Fibroblast of the aortic adventitia (primary cell): ENCODE results near the gene PYY. TPM values are rescaled to one million over a fixed set of nuclear protein-coding genes. Genes with fewer than 3 reads are reported as not detected.
"Not testable (repeated sequence)": the region's sequence is repeated elsewhere in the genome, so short reads cannot be mapped to it uniquely, and the experiment has no call there.

Source experiments
- DNase-seq: peaks from one replicate; pipeline ENCODE4 v3.0.0-alpha.2; 2010; ENCODE audit warnings: low read depth
- H3K4me3 ChIP-seq: 2 replicates; pipeline ENCODE4 v1.5.1; 2011; ENCODE audit warnings: low read depth, mild to moderate bottlenecking, control low read depth, low read length, moderate library complexity
- total RNA-seq: library from RNA; depleted of rRNA; stranded (reverse); fragments of >200 nt; gene quantifications from 2 replicates; pipeline ENCODE4 v1.2.3, GENCODE V29; 2012; ENCODE audit warnings: low replicate concordance
- TF ChIP-seq, protein P1 (sequence below): IDR thresholded peaks from 2 replicates; pipeline ENCODE4 v1.5.1; 2011; ENCODE audit warnings: mild to moderate bottlenecking, low read length, control low read depth, inconsistent platforms; ENCODE audit not compliant: insufficient read depth

The PYY gene
- total RNA-seq, 1 donor, result not detected

DNA sequence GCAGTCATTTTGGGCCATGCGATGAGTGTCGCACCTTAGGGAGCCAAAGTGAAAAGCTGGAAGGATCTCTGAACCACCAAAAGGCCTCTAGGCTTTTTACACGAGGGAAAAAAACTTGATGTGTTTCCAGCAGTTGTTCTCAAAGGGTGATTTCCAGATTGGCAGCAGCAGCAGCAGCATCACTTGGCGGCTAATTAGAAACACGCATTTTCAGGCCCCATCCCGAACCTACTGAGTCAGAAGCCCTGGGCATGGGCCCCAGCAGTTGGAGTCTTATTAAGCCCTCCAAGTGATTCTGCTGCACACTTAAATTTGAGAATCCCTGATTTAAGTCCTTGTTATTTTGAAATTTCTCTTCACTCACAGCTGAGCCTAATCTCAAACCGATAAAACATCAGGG, 25.3 kb upstream of the PYY start:
- H3K4me3 ChIP-seq, result no peak overlapping the region
- TF ChIP-seq, protein P1, sequence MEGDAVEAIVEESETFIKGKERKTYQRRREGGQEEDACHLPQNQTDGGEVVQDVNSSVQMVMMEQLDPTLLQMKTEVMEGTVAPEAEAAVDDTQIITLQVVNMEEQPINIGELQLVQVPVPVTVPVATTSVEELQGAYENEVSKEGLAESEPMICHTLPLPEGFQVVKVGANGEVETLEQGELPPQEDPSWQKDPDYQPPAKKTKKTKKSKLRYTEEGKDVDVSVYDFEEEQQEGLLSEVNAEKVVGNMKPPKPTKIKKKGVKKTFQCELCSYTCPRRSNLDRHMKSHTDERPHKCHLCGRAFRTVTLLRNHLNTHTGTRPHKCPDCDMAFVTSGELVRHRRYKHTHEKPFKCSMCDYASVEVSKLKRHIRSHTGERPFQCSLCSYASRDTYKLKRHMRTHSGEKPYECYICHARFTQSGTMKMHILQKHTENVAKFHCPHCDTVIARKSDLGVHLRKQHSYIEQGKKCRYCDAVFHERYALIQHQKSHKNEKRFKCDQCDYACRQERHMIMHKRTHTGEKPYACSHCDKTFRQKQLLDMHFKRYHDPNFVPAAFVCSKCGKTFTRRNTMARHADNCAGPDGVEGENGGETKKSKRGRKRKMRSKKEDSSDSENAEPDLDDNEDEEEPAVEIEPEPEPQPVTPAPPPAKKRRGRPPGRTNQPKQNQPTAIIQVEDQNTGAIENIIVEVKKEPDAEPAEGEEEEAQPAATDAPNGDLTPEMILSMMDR, result no peak
- no peak for DNase-seq

DNA sequence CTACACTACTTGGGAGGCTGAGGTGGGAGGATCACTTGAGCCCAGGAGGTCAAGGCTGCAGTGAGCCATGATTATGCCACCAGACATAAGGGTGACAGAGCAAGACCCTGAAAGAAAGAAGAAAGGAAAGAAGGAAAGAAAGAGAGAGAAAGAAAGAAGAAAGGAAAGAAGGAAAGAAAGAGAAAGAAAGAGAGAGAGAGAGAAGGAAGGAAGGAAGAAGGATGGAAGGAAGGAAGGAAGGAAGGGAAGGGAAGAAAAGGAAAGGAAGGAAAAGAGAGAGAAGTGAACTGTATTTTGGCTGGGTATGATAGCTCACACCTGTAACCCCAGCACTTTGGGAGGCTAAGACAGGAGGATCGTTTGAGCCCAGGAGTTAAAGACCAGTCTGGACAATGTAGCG, 24.3 kb upstream of the PYY start:
- TF ChIP-seq, protein P1, result no peak
- H3K4me3 ChIP-seq, result no peak overlapping the region
- DNase-seq, result no peak

DNA sequence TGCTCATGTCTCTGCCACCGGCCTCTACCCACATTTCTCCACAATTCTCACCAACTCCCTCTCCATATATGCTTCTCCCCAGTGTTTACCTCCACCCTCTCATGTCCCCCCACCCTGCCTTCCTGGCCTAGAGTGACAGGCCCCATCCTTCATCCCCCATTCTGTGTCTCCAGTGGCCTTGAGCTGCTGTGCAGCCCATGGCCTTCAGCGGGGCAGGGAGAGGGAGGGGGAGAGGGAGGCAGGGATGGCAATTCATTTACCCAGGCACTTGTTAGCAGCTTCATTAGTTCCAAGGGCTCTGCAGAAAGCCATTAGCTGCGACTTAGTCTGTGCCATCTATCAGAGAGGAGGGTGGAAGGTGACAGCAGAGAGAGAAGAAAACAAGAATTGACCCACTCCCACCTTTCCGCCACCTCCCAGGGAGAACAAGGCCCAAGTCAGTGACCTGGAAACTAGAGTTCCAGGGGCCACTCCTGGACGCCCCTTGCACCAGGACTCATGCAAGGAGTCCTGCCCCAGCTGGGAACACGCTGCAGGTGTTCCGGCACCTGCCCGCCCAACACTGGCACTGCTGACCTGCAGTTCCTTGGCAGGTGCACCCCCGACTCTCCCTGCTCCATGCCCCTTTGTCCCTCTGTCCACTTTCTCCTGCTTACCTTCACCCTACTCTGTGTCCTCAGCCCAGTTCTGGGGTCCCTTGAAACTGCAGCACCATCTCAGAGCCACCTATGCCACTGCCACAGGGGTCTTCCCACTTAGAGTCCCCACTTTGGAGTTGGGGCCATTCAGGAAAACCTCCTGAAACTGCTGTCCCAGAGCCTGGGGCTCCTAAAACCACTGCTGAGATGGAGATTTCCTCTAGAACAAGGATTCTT, 23.5 kb upstream of the PYY start:
- DNase-seq, result no peak
- H3K4me3 ChIP-seq, result no peak overlapping the region
- TF ChIP-seq, protein P1, result no peak

DNA sequence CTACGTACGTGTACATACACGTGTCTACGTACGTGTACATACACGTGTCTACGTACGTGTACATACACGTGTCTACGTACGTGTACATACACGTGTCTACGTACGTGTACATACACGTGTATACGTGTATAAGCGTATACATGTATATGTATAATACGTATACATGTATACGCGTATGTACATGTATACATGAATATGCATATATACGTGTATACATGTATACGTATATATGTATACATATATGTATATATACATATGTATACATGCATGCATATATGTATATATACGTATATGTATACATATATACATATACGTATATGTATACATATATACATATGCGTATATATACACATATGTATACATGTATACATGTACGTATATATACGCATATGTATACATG, 22.2 kb upstream of the PYY start:
- DNase-seq, result no peak
- H3K4me3 ChIP-seq, result no peak overlapping the region

DNA sequence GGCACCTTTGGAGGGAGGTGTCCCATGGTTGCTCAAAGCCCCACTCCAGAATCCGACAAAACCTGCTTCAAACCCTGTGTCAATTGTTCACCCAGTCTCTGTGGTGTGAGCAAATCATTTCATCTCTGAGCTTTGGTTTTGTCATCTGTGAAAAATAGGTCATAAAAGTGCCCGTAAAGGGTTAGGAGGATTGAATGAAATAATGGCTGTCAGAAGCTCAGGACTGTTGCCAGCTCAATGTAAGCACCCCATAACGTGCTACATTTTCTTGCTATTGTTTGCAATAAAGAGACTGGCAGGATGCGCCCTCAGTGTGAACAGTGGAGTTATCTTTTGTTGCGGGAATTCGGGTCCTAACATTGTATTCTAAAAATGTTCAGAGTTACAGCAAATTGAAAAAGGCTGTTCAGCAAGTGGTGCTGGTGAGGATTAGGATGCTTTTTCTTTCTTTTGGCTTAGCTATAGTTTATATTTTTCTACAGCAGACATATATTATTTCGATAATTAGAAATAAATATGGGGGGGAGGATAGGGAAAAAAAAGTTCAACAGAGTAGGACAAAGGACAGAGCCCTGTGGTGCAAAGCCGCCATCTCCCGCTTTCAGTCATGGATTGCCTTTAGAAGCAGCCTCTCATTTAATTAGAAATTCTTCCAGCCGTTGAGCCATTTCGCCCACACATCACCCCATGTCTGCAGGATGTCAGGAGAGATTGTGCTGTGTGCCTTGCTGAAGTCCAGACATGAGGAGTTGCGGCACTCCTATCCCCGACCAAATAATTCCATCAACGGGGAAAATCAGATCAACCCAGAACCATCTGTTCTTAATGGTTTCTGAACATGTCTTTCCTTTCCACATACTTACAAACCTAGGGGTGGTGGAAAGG, 20.9 kb upstream of the PYY start:
- no peak for DNase-seq
- H3K4me3 ChIP-seq, result no peak overlapping the region
- TF ChIP-seq, protein P1, result no peak

More for the DNA sequence above, 22.2 kb upstream of the PYY start:
- TF ChIP-seq, protein P1, result no peak

DNA sequence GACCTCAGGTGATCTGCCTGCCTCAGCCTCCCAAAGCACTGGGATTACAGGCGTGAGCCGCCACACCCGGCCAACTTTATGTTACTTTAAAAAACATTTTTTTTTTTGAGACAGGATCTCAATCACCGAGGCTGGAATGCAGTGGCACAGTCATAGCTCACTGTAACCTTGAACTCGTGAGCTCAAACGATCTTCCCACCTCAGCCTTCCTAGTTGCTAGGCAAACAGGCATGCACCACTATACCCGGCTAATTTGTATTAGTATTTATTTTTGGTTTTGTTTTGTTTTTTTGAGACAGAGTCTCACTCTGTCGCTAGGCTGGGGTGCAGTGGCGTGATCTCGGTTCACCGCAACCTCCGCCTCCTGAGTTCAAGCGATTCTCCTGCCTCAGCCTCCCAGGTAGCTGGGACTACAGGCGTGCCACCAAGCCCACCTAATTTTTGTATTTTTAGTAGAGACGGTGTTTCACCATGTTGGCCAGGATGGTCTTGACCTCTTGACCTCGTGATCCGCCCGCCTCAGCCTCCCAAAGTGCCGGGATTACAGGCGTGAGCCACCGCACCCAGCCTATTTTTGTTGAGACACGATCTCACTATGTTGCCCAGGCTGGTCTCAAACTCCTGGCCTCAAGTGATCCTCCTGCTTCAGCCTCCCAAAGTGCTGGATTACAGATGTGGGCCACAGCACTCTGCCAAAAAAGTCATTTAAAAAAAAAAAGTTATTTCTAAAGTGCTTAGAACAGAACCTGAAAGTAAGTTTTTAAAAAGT, 18.9 kb upstream of the PYY start:
- DNase-seq, H3K4me3 ChIP-seq: not testable (repeated sequence)

DNA sequence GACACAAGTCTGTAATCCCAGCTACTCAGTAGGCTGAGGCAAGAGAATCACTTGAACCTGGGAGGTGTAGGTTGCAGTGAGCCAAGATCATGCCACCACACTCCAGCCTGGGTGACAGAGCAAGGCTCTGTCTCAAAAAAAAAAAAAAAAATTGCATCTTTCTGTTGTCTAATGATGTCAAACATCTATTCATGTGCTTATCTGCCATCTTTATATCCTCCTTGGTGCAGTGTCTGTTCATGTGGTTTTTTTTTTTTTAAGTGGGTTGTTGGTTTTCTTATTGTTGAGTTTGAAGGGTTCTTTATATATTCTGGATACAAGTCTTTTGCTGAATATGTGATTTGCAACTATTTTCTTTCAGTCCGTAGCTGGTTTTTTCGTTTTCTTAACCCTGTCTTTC, 17.7 kb upstream of the PYY start:
- DNase-seq, H3K4me3 ChIP-seq: not testable (repeated sequence)
